HCT116 (cell line): ENCODE measurements around the gene TMPRSS13. TPM values are rescaled to one million over a fixed set of nuclear protein-coding genes. Genes with fewer than 3 reads are reported as not detected.

Experiments used
- ATAC-seq: fragments of 200-7000 bp; cut with Tn5 transposase; 2 replicates; pipeline ENCODE4 v1.9.1; 2020; ENCODE audit warnings: mild to moderate bottlenecking, moderate library complexity
- BruUV-seq: library from RNA; stranded (reverse); fragments of 400-500 nt; replicated peaks from 2 replicates; lab custom pipeline; 2021; lab: Mats Ljungman, UMichigan
- CTCF ChIA-PET: fragments of 300-600 bp; sonication (Branson Sonifier 250); formaldehyde crosslinking; loops from one replicate; lab custom pipeline; 2021; ENCODE audit warnings: antibody characterized with exemption; lab: Charles Lee
- POLR2A ChIA-PET: fragments of 300-600, 350-600 bp; sonication (Branson Sonifier 250); formaldehyde crosslinking; loops from one replicate; lab custom pipeline; 2021; ENCODE audit warnings: antibody characterized with exemption; lab: Charles Lee
- RAD21 ChIA-PET, 2 experiments: fragments of 300-600 bp; sonication (Branson Sonifier 250); formaldehyde crosslinking; loops; one replicate each; lab custom pipeline; 2023; ENCODE audit warnings: low total read pairs in 2 of 2; ENCODE audit not compliant: uncharacterized antibody in 2 of 2, unreplicated experiment in 2 of 2, low non-redundant PET in 1 of 2; lab: Charles Lee
- DNase-seq: peaks from one replicate; pipeline ENCODE4 v3.0.0-alpha.2; 2010; ENCODE audit warnings: low read depth, low spot score
- H2AFZ ChIP-seq: fragments of 200-600 bp; shearing (Covaris generic), sonication (generic); 2 replicates; pipeline ENCODE4 v1.6.1; 2017; ENCODE audit warnings: low read depth, mixed run types, mixed read lengths, antibody characterized with exemption, low read length; ENCODE audit not compliant: poor library complexity, severe bottlenecking
- H3K27ac ChIP-seq: 2 replicates; pipeline ENCODE4 v1.5.1; 2012; ENCODE audit warnings: low read depth, low read length
- H3K27me3 ChIP-seq: fragments of 200-600 bp; sonication (generic); 2 replicates; pipeline ENCODE4 v1.6.1; 2016; ENCODE audit warnings: mixed run types, low read length, mixed read lengths; ENCODE audit not compliant: insufficient read depth
- H3K36me3 ChIP-seq, 2 experiments: fragments of 200-500 bp in 1 of 2; fragments of 200-600 bp in 1 of 2; sonication (Bioruptor generic) in 1 of 2; sonication (generic) in 1 of 2; 2 replicates each; pipeline versions ENCODE4 v1.5.1 to v1.6.1; 2014 to 2016; ENCODE audit warnings: low read length in 2 of 2, inconsistent platforms in 1 of 2, mixed read lengths in 1 of 2, mixed run types in 1 of 2; ENCODE audit not compliant: insufficient read depth in 2 of 2, control insufficient read depth in 1 of 2
- H3K4me1 ChIP-seq, 2 experiments: fragments of 200-600 bp in 1 of 2; sonication (generic) in 1 of 2; 2 replicates each; pipeline versions ENCODE4 v1.5.1 to v1.6.1; 2012 to 2017; ENCODE audit warnings: low read length in 2 of 2, inconsistent platforms in 1 of 2, mild to moderate bottlenecking in 1 of 2, mixed read lengths in 1 of 2, mixed run types in 1 of 2, moderate library complexity in 1 of 2; ENCODE audit not compliant: insufficient read depth in 2 of 2, control insufficient read depth in 1 of 2
- H3K4me2 ChIP-seq: fragments of 200-600 bp; sonication (generic); 2 replicates; pipeline ENCODE4 v1.6.1; 2017; ENCODE audit warnings: mixed run types, low read length, mixed read lengths
- H3K4me3 ChIP-seq, 2 experiments: fragments of 200-600 bp in 1 of 2; sonication (generic) in 1 of 2; replicated peaks in 1 of 2; 2 replicates each; pipeline ENCODE4 v1.5.1; 2011 to 2016; ENCODE audit warnings: low read length in 2 of 2, control low read depth in 1 of 2, low read depth in 1 of 2, mild to moderate bottlenecking in 1 of 2, mixed read lengths in 1 of 2, mixed run types in 1 of 2
- H3K79me2 ChIP-seq: fragments of 200-600 bp; sonication (generic); 2 replicates; pipeline ENCODE4 v1.6.1; 2017; ENCODE audit warnings: mild to moderate bottlenecking, mixed run types, low read length, moderate library complexity, mixed read lengths; ENCODE audit not compliant: insufficient read depth
- H3K9ac ChIP-seq: fragments of 200-600 bp; sonication (generic); 2 replicates; pipeline ENCODE4 v1.6.1; 2016; ENCODE audit warnings: low read length, mixed read lengths
- H3K9me2 ChIP-seq: fragments of 200-600 bp; sonication (generic), shearing (Covaris generic); 2 replicates; pipeline ENCODE4 v1.6.1; 2017; ENCODE audit warnings: mixed run types, mild to moderate bottlenecking, moderate library complexity; ENCODE audit not compliant: insufficient read depth
- H3K9me3 ChIP-seq, 2 experiments: fragments of 200-500 bp in 1 of 2; fragments of 200-600 bp in 1 of 2; sonication (Bioruptor generic) in 1 of 2; sonication (generic) in 1 of 2; 2 replicates each; pipeline ENCODE4 v1.6.1; 2014 to 2017; ENCODE audit warnings: low read length in 2 of 2, mixed read lengths in 2 of 2, inconsistent platforms in 1 of 2, low read depth in 1 of 2, mild to moderate bottlenecking in 1 of 2, mixed run types in 1 of 2, moderate library complexity in 1 of 2; ENCODE audit not compliant: control insufficient read depth in 1 of 2, insufficient read depth in 1 of 2
- H4K20me1 ChIP-seq: fragments of 200-600 bp; sonication (generic), shearing (Covaris generic); 2 replicates; pipeline ENCODE4 v1.6.1; 2017; ENCODE audit warnings: mixed run types, mild to moderate bottlenecking, moderate library complexity; ENCODE audit not compliant: insufficient read depth
- ATF3 ChIP-seq: IDR thresholded peaks from 2 replicates; pipeline ENCODE4 v1.6.1; 2012
- CBX3 ChIP-seq: IDR thresholded peaks from 2 replicates; pipeline ENCODE4 v1.6.1; 2012; ENCODE audit warnings: low read depth
- EZH2 ChIP-seq: fragments of 200-600 bp; sonication (generic); IDR thresholded peaks from 2 replicates; pipeline ENCODE4 v1.6.1; 2017; ENCODE audit warnings: antibody characterized with exemption, mixed run types
- POLR2A ChIP-seq: IDR thresholded peaks from 2 replicates; pipeline ENCODE4 v1.7.0; 2011; ENCODE audit warnings: borderline replicate concordance; ENCODE audit not compliant: insufficient read depth, insufficient read length; ENCODE audit errors: extremely low read depth
- POLR2AphosphoS5 ChIP-seq: IDR thresholded peaks from 2 replicates; pipeline ENCODE4 v1.6.1; 2011; ENCODE audit warnings: mild to moderate bottlenecking, low read depth, low read length, moderate library complexity
- SIN3A ChIP-seq: IDR thresholded peaks from 2 replicates; pipeline ENCODE4 v1.6.1; 2012; ENCODE audit warnings: low read depth
- TCF7L2 ChIP-seq: IDR thresholded peaks from 2 replicates; pipeline ENCODE4 v1.7.0; 2011; ENCODE audit warnings: borderline replicate concordance, inconsistent platforms; ENCODE audit not compliant: insufficient read depth, insufficient read length; ENCODE audit errors: extremely low read depth
- YY1 ChIP-seq: IDR thresholded peaks from 2 replicates; pipeline ENCODE4 v1.6.1; 2011; ENCODE audit warnings: low read length, low read depth, moderate library complexity, mild to moderate bottlenecking; ENCODE audit not compliant: insufficient replicate concordance; ENCODE audit errors: extremely low read depth
- intact Hi-C: fragments of 100-400 bp; cut with micrococcal nuclease; formaldehyde crosslinking; loops from 2 replicates; pipeline ENCODE4 v1.10.0; 2022
- total RNA-seq: library from RNA; stranded (reverse); gene quantifications from one replicate; pipeline ENCODE4 v1.2.1, GENCODE V29; 2021; ENCODE audit not compliant: unreplicated experiment
- TF ChIP-seq, protein P1 (sequence below): IDR thresholded peaks from 2 replicates; pipeline ENCODE4 v1.6.1; 2011; ENCODE audit warnings: mild to moderate bottlenecking, low read length, moderate library complexity; ENCODE audit not compliant: insufficient replicate concordance; ENCODE audit errors: extremely low read depth

TMPRSS13 gene
- total RNA-seq, 1 experiment from 2014 or later, result 0.52 TPM

GRCh38 chr11:117950993-117951961 is 22.1 kb upstream of the TMPRSS13 start:
- no peak overlapping the region for H3K4me2 ChIP-seq
- H3K4me1 ChIP-seq, result peaks cover 3 to 10% of the 10 kb centered on the region in 2 experiments; a peak in 3 of 4 replicates
- no peaks in the 10 kb centered on the region for H3K79me2 ChIP-seq
- intact Hi-C loops, result no loop called here
- no peaks in the 10 kb centered on the region for H3K9me3 ChIP-seq
- H4K20me1 ChIP-seq, result no peaks in the 10 kb centered on the region
- ChIA-PET RAD21 (interaction anchor here in 1 of 2 experiments (0.6 kb wide), 1 partner anchor 142 kb away, joined by 3 read pairs; no protein-coding TSS in a partner anchor), CTCF (interaction anchor here (1.2 to 1.8 kb wide), 2 partner anchors 101 to 102 kb away, joined by 3 to 6 read pairs; no protein-coding TSS in a partner anchor), POLR2A (no interaction called here)
- H3K9ac ChIP-seq, result no peak overlapping the region
- H2AFZ ChIP-seq, result no peak overlapping the region
- H3K9me2 ChIP-seq, result no peaks in the 10 kb centered on the region
- no TSS peak for BruUV-seq
- H3K4me3 ChIP-seq, result no peak overlapping the region
- H3K27me3 ChIP-seq, result no peaks in the 10 kb centered on the region
- H3K36me3 ChIP-seq, result no peaks in the 10 kb centered on the region
- DNase-seq (no peak), ATAC-seq (no peak)
- no peak for TF ChIP-seq POLR2A
- TF ChIP-seq SIN3A, result no peak
- no peak for TF ChIP-seq YY1
- TF ChIP-seq, protein P1, sequence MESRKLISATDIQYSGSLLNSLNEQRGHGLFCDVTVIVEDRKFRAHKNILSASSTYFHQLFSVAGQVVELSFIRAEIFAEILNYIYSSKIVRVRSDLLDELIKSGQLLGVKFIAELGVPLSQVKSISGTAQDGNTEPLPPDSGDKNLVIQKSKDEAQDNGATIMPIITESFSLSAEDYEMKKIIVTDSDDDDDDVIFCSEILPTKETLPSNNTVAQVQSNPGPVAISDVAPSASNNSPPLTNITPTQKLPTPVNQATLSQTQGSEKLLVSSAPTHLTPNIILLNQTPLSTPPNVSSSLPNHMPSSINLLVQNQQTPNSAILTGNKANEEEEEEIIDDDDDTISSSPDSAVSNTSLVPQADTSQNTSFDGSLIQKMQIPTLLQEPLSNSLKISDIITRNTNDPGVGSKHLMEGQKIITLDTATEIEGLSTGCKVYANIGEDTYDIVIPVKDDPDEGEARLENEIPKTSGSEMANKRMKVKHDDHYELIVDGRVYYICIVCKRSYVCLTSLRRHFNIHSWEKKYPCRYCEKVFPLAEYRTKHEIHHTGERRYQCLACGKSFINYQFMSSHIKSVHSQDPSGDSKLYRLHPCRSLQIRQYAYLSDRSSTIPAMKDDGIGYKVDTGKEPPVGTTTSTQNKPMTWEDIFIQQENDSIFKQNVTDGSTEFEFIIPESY, result no peak
- TF ChIP-seq EZH2, result no peak
- no peak for TF ChIP-seq ATF3
- TF ChIP-seq TCF7L2, result no peak
- TF ChIP-seq POLR2AphosphoS5, result no peak
- TF ChIP-seq CBX3, result no peak
- no peak overlapping the region for H3K27ac ChIP-seq
